IPS DF 6.9 (cell line): ENCODE results near the gene SETD1B.

Experiments
- DNase-seq: peaks from one replicate; pipeline ENCODE4 v3.0.0-alpha.2; 2013; ENCODE audit warnings: low read depth, low spot score
- H3K27ac ChIP-seq: one replicate; pipeline ENCODE4 v1.5.1; 2013; ENCODE audit warnings: low read length, control low read depth
- H3K27me3 ChIP-seq: 2 replicates; pipeline ENCODE4 v1.6.1; 2013; ENCODE audit warnings: mild to moderate bottlenecking, low read length; ENCODE audit not compliant: control insufficient read depth, insufficient read depth
- H3K36me3 ChIP-seq: 2 replicates; pipeline ENCODE4 v1.6.1; 2013; ENCODE audit warnings: low read length; ENCODE audit not compliant: control insufficient read depth, insufficient read depth
- H3K4me1 ChIP-seq: 2 replicates; pipeline ENCODE4 v1.6.1; 2013; ENCODE audit warnings: low read length; ENCODE audit not compliant: control insufficient read depth, insufficient read depth
- H3K4me3 ChIP-seq: 2 replicates; pipeline ENCODE4 v1.5.1; 2013; ENCODE audit warnings: mild to moderate bottlenecking, low read length
- H3K9me3 ChIP-seq: 2 replicates; pipeline ENCODE4 v1.6.1; 2013; ENCODE audit warnings: low read length, inconsistent platforms; ENCODE audit not compliant: control insufficient read depth, insufficient read depth
- whole genome bisulfite sequencing: extraction: QIAGEN DNeasy Blood & Tissue Kit; methylation state at CpG from one replicate; pipeline ENCODE4 v1.1.7; 2013; ENCODE audit warnings: mixed read lengths, missing lambda C conversion rate; ENCODE audit not compliant: insufficient read length, insufficient coverage; 5-methylcytosine and 5-hydroxymethylcytosine counted together

SETD1B gene

GRCh38 chr12:121780429-121780828, 23.4 kb upstream of the SETD1B start:
- H3K27me3 ChIP-seq = no peaks in the 10 kb centered on the region
- H3K27ac ChIP-seq = no peak overlapping the region
- no peak for DNase-seq
- H3K4me1 ChIP-seq = no peaks in the 10 kb centered on the region
- WGBS = no CpG with 5 or more reads among the region's 11 CpGs
- no peaks in the 10 kb centered on the region for H3K9me3 ChIP-seq
- H3K36me3 ChIP-seq = no peaks in the 10 kb centered on the region
- H3K4me3 ChIP-seq = no peak overlapping the region

DNA sequence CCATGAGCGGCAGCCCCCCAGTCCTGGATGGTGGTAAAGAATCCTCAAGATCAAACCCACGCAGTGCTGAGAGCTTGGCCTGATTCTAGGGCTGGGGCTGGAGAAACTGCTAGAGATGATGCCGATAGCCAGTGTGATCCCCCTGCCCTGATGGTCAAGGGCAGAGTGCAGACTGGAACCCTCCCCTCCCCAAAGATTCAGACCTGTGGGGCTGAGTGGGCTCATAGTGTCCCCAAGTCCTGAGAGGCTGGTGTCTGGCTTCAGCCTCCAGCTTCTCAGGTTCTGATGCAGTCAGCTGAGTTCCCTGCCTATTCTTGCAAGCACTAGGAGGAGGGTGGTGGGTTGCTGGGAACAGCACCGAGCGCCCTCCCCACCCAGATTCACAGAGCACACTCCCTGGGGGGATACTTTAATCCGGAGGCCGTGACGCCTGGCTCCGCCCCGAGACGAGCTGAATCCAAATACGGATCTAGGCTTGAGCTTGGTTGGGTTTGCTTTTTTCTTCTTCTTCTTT, 22.3 kb upstream of the SETD1B start:
- H3K9me3 ChIP-seq = no peaks in the 10 kb centered on the region
- no peak overlapping the region for H3K4me3 ChIP-seq
- no peaks in the 10 kb centered on the region for H3K27me3 ChIP-seq
- WGBS = no CpG with 5 or more reads among the region's 12 CpGs
- H3K27ac ChIP-seq = no peak overlapping the region
- H3K4me1 ChIP-seq = no peaks in the 10 kb centered on the region
- H3K36me3 ChIP-seq = no peaks in the 10 kb centered on the region
- DNase-seq = no peak

GRCh38 chr12:121781998-121782979, 21.5 kb upstream of the SETD1B start:
- no CpG with 5 or more reads among the region's 14 CpGs for WGBS
- no peaks in the 10 kb centered on the region for H3K36me3 ChIP-seq
- DNase-seq = no peak

DNA sequence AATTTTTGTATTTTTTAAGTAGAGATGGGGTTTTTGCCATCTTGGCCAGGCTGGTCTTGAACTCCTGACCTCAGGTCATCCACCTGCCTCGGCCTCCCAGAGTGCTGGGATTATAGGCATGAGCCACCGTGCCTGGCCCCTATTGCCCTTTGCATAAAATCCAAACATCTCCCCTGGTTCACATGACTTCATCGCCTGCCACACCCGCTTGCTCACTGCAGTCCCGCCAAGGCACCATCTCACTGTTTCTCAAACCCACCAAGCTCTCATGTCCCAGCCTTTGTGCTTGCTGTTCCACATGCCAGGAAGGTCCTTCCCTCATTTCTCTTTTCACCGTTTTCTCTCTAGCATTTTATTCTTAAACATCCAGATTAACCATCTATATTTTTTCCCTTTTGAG, 20.0 kb upstream of the SETD1B start:
- no peaks in the 10 kb centered on the region for H3K4me1 ChIP-seq
- H3K4me3 ChIP-seq = no peak overlapping the region
- DNase-seq = no peak
- H3K9me3 ChIP-seq = no peaks in the 10 kb centered on the region
- H3K27ac ChIP-seq = no peak overlapping the region
- WGBS = no CpG with 5 or more reads among the region's 6 CpGs
- H3K36me3 ChIP-seq = no peaks in the 10 kb centered on the region
- H3K27me3 ChIP-seq = no peaks in the 10 kb centered on the region

More at GRCh38 chr12:121781998-121782979, 21.5 kb upstream of the SETD1B start:
- Histone ChIP-seq H3K4me1 (no peaks in the 10 kb centered on the region), H3K27me3 (no peaks in the 10 kb centered on the region), H3K9me3 (no peaks in the 10 kb centered on the region), H3K4me3 (no peak overlapping the region), H3K27ac (no peak overlapping the region)

GRCh38 chr12:121784460-121784859, 19.3 kb upstream of the SETD1B start:
- H3K4me3 ChIP-seq = no peak overlapping the region
- H3K27me3 ChIP-seq = no peaks in the 10 kb centered on the region
- H3K4me1 ChIP-seq = no peaks in the 10 kb centered on the region
- H3K36me3 ChIP-seq = no peaks in the 10 kb centered on the region
- no peak overlapping the region for H3K27ac ChIP-seq
- DNase-seq = no peak
- no peaks in the 10 kb centered on the region for H3K9me3 ChIP-seq
- no CpG with 5 or more reads among the region's 6 CpGs for WGBS

GRCh38 chr12:121786440-121786825, 17.4 kb upstream of the SETD1B start:
- H3K27me3 ChIP-seq = no peaks in the 10 kb centered on the region
- H3K4me1 ChIP-seq = no peaks in the 10 kb centered on the region
- no CpG with 5 or more reads among the region's 6 CpGs for WGBS
- no peaks in the 10 kb centered on the region for H3K9me3 ChIP-seq
- no peak for DNase-seq
- H3K36me3 ChIP-seq = no peaks in the 10 kb centered on the region
- H3K4me3 ChIP-seq = no peak overlapping the region
- no peak overlapping the region for H3K27ac ChIP-seq

DNA sequence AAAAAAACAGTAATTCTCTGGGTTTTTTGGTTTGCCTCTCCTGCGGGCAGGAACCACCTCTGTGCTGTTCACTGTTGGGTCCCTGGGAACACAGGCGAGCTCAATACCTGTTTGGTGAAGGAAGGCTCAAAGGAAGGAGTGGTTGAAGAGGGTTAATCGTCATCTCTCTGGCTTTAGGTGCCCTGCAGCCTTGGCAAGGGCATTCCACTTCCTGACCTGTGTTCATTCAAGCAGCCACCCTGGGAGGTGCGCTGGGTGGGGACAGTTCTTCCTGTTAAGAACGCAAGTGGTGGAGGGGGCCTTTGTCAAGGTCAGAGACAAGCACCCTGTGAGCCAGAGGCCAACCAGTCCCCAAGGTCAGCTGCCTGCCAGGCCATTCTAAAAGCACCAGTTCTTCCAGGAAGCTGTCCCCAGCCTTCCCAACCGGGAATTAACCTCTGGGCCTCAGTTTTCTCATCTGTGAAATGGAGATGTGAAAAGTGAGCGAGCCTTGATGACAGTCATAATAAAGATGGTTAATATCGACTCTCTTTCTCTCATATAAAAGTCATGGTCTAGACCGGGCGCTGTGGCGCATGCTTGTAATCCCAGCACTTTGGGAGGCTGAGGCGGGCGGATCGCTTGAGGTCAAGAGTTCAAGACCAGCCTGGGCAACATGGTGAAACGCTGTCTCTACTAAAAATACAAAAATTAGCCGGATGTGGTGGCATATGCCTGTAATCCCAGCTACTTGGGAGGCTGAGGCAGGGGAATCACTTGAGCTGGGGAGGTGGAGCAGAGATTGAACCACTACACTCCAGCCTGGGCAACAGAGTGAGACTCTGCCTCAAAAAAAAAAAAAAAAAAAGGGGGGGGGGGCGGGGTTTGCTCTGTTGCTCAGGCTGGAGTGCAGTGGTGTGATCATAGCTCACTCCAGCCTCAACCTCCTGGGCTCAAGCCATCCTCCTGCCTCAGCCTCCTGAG, 16.5 kb upstream of the SETD1B start:
- no peaks in the 10 kb centered on the region for H3K27me3 ChIP-seq
- no CpG with 5 or more reads among the region's 17 CpGs for WGBS
- H3K4me3 ChIP-seq = no peak overlapping the region
- H3K36me3 ChIP-seq = no peaks in the 10 kb centered on the region
- no peaks in the 10 kb centered on the region for H3K4me1 ChIP-seq
- DNase-seq = no peak
- H3K27ac ChIP-seq = no peak overlapping the region
- H3K9me3 ChIP-seq = no peaks in the 10 kb centered on the region

- no peak for DNase-seq
- WGBS = no CpG with 5 or more reads among the region's 7 CpGs
- Histone ChIP-seq H3K36me3 (no peaks in the 10 kb centered on the region), H3K9me3 (no peaks in the 10 kb centered on the region), H3K27ac (no peak overlapping the region), H3K4me3 (no peak overlapping the region), H3K4me1 (no peaks in the 10 kb centered on the region), H3K27me3 (no peaks in the 10 kb centered on the region)
Observed at GRCh38 chr12:121788176-121788818, 15.5 kb upstream of the SETD1B start.

DNA sequence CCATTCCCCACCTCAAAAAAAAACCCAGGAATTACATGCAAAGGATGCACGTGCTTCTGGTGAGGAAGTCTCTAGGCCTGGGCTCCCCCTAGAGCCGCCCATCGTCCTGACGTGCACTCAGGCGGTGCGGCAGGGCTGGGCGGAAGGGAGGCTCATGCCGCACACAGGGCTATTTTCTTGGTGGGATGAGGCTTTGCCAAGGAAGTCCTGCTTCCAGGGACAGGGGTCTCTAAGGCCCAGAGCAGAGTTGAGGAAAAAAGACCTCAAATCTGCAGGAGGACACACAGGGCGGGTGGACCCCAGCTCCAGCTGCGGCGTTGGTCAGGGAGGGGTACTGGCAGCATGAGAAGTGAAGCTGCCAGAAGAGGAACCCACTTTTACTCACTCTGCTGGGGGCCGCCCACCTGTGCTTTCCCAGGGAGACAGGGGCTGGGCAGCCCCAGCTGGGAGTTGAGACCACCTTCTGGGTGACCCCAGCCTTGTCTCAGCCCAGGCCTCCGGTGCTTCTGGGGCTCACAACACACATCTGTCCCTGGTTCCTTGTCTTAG, 14.5 kb upstream of the SETD1B start:
- whole genome bisulfite sequencing = no CpG with 5 or more reads among the region's 13 CpGs
- Histone ChIP-seq H3K36me3 (no peaks in the 10 kb centered on the region), H3K27ac (no peak overlapping the region), H3K27me3 (no peaks in the 10 kb centered on the region), H3K4me1 (no peaks in the 10 kb centered on the region; the same call in 1 of the 2 replicates), H3K9me3 (no peaks in the 10 kb centered on the region), H3K4me3 (no peak overlapping the region)
- DNase-seq = no peak
